DMS114 treated with DMSO at 0.1 percent for 48 hours (cell line): Measurements from ENCODE around the gene ELOVL1.
"Not testable (repeated sequence)": the region's sequence is repeated elsewhere in the genome, so short reads cannot be mapped to it uniquely, and the experiment has no call there.

Source experiments
- DNase-seq: peaks from one replicate; lab custom pipeline; 2025; ENCODE audit not compliant: unreplicated experiment; lab: John Stamatoyannopoulos, UW

Gene ELOVL1

DNA sequence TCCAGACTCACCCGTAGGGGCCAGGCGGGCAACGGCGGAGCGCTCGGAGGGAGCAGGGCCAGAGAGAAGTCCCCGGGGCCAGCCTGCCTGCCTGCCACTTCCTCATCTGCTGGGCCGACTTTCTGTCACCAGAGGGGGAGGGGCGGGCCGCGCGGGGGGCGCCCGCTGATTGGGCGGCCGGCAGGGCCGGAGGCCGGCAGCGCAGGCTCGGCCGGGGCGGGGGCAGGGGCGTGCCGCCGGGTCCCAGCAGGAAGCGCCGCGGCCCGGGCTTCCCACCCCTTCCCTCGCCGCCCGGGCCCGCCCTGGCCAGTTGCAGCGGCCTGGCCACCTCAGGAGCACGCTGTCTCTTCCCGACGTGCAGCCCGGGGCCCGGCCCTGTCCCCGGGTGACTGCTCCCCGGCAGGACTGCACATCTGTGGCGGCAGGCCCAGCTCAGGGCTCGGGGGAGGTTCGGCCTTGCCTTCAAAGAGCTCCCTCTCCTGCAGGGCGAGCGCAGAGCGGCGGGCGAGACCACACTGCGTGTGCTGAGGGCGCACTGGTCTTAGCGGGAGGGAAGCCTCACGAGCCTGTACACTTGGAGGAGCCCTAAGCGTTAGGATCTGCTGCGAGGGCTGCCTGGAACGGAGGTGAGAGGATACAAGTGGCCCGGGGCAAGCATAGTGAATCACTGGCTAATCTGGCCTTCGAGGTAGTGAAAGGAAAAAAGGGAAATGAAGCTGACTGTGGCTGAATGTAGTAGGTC lies at the start of gene ELOVL1:
ELOVL1 (minus strand) TSS at position 108 of the 742 bp plus-strand sequence. CDS start 2,402 bp downstream, outside the sequence.
- DNase-seq: peak; percentile 74

DNA sequence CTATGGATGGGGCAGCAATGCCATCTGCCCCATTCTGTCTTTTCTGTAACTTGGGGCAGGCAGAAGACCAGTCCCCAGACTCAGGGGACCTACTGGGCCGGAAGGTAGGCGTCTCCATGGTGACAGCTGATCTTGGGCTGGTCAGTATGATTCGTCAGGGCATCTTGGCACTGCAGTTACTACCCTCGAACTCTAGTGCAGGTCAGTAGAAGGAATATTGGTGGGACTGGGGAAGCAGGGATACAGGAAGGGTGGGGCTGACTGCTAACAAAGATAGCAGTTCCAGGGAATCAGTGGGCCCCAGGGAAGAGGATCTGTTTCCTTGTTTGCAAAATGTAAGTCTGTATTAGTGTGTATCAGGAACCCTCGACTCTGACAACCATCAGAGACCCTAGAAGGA lies 48.1 kb upstream of the ELOVL1 start:
- no peak for DNase-seq

DNA sequence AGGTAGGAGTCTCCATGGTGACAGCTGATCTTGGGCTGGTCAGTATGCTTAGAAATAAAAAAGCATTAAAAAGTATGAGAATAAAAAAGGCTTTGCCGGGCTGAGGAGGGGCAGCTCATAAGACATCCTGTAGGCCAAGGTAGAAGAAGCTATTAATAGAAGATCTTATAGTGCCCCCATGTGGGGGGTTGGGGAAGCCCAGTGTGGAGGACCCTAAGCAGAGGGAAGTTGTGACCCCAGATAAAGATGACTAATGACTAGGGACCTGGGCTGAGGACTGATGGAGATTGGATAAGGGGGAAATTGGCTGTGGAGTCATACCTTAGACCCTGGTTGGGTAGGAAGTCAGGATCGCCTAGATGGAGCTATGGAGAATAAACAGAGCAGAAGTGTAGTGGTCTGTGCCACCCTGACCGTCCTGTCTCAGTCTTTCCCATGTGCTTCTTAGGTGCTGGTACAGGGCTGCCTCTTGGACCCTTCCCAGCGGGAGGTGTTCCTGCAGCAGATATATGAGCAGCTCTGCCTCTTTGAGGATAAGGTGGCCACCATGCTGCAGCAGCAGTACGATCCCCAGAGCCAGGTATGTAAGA lies 46.9 kb upstream of the ELOVL1 start:
- DNase-seq: peak; percentile 57

DNA sequence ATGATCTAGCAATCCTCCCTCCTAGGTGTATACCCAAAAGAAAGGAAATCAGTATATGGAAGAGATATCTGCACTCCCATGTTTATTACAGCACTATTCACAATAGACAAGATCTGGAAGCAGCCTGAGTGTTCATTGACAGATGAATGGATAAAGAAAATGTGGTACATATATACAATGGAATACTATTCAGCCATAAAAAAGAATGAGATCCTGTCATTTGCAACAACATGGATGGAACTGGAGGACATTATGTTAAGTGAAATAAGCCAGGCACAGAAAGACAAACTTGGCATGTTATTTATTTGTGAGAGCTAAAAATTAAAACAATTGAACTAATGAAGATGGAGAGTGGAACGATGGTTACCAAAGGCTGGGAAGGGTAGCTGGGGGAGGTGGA lies 45.6 kb upstream of the ELOVL1 start:
- DNase-seq: not testable (repeated sequence)

DNA sequence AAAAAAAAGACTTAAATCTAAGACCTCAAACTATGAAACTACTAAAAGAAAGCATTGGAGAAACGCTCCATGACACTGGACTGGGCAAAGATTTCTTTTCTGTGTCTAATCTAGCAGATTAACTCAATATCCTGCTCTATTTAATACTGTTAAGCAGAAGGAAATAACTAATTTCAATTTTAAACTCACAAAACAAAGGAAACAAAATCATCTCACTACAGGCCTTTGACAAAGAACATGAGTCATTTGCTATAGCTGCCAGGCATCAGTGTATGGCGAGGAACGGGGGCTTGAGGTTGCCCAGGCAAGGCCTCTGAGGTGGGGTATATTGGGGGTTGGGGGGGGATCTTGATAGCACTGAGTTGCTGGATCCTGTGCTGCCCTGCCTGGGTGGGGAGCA lies 42.8 kb upstream of the ELOVL1 start:
- DNase-seq: no peak

DNA sequence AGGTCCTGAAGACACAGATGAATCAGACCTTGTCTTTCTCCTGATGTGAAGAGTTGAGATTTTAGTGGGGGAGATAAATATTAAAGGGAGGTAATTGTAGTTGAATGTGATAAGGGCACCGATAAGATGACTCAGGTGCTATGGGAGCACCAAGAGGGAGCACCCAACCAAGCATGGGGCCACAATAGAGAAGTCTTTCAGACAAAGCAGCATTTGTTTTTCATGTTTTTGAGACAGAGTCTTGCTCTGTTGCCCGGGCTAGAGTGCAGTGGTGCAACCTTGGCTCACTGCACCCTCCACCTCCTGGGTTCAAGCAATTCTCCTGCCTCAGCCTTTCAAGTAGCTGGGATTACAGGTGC lies 38.0 kb upstream of the ELOVL1 start:
- no peak for DNase-seq

DNA sequence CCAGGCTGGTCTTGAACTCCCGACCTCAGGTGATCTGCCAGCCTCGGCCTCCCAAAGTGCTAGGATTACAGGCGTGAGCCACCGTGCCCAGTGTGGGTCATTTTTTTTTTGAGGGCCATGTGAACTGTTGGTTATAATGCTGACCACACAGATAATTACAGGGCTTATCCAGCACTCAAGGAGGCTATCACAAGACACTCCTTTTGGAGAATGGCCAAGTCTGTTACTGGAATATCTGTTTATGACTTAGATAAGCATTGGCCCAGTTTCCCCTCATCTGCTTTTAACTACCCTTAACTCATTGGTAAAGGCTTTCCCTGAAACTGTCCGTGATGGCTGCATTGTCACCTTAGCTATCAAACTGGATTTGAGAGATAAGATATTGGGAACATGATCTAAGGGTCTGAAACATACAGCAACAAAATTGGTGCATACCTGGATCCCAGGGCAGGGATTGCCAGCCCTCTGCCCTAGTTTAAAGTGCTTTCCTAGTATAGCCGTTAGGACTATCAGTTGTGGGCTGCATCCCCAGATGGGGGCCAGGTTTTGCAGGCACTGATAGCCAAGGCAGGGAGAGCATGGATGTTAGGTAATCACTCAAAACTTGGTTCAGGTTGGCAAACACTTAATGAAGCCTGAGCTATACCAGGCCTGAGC lies 37.5 kb upstream of the ELOVL1 start:
- no peak for DNase-seq

DNA sequence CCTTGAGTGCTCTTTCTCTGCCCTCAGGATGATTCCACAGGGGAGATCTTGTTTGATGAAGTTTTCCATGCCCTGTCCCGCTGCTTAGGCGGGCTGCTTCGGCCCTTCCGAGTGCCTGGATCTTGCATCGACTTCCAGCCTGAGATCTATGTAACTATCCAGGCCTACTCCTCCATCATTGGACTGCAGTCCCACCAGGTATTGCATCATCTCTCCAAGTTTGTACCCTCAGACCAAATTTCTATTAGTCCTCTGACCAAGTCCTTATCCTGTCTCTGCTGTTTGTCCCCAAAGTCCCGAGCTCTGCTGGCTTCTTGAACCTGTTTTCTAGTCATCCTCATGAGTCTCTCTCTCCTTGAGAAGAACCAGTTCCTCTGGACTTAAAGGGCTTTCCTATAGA lies 36.5 kb upstream of the ELOVL1 start:
- DNase-seq: no peak

DNA sequence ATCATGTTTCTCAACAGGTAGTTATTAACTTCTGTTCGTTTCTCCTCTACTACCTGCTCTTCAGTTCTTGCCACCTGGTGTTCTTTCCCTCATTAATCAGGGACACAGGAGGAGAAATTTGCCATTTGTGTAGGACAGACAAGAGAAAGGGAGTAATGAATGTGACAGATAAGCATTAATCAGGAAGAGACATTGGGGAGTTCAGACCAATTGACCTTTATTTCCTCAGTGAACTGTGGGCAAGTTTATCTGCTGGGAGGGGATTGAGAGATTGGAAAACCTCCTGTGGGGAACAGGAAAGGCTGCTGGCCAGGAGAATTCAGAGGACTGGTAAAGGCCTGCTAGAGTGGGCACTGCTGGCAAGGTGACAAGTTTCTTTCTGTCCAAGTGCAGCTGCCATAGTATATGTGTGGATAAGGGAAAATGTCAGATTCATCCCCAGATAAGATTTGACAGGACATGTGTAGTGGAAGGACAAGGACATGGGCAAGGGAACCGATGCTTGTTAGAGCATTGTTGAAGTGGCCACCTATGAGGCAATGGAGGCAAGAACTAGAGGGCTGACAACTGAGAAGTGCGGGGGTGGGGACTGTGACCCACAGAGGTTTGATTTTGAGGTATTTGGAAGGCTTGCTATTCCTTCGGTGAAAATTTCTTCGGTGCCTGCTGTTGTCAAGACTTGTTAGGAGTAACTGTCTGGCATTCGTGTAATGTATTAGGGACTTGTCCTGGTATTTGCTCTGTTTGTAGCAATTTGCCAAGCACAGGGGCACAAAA lies 34.5 kb upstream of the ELOVL1 start:
- DNase-seq: no peak

DNA sequence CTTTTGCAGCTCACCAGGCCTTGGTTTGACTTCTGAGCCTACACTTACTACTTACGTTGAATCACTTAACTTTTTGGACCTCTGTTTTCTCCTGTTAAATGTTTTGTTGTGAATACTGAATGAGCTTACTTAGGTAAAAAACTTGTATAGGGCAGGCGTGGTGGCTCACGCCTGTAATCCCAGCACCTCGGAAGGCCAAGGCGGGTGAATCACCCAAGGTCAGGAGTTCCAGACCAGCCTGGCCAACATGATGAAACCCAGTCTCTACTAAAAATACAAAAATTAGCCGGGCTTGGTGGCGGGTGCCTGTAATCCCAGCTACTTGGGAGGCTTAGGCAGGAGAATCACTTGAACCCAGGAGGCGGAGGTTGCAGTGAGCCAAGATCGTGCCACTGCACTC lies 32.6 kb upstream of the ELOVL1 start:
- DNase-seq: not testable (repeated sequence)

DNA sequence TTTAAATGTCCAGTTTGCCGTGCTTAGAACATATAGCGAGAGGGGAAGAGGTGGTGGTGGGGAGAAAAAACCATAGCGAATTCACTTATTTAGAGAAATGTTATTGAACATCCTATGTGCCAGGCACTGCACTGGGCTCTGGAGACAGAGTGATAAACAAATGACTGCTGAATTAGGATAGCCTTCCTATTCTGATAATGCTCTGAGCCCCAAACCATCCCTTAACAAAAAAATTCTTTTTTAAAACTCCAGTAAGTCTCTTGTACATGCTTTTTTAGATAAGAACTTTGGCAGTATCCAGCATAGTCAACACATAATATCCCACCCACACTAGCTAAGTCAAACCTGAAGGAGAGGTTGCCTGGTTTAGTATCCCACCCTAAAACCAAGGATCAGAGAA lies 30.4 kb upstream of the ELOVL1 start:
- no peak for DNase-seq

DNA sequence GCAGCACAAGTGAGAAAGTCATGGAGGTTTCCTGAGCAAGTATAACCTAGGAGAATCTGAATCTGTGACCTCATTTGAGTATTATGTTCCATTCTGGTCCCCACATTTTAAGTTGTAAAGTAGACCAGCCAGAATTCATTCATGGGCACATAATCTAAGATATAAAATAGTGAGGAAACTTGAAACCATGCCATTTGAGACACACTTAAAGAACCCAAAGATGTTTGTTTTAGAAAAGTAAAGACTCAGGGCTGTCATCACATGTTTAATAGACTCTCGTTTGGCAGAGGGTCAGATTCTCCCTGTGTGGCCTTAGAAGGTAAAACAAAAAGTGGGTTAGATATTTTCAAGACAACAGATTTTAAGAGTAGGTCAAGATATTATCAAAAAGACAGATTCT lies 28.2 kb upstream of the ELOVL1 start:
- DNase-seq: no peak

DNA sequence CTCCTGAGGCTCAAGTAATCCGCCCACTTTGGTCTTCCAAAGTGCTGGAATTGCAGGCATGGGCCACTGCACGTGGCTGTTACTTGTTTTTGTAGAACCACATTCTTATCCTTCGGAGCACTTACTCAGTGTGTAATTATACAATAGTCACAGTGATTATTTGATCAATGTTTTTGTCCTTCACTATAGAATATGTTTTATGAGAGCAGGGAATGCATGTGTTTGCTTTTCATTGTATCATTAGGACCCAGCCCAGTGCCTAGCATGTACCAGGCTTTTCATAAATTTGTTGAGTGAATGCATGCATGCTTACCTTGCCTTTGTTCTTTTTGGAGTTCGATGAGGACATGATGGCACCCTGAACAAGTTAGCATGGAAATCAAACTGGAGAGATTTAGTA lies 27.7 kb upstream of the ELOVL1 start:
- DNase-seq: no peak

DNA sequence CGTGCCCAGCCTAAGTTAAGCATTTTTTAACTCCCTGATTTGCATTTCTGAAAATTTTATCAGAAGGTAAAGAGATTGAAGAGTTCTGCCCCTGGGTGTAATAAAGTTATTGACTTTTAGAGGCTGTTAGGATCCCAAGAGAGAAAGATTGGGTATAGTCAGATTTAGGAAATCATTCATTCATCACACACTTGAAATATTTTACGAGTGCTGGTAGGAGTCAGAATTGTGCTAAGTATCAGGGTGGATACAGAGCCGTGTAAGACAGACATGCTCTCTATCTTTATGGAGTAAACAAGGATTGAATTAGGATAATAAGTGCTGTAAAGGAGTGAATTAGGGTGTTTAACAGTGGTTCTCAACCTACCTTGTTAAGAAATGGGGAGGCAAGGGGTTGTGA lies 24.9 kb upstream of the ELOVL1 start:
- DNase-seq: no peak

DNA sequence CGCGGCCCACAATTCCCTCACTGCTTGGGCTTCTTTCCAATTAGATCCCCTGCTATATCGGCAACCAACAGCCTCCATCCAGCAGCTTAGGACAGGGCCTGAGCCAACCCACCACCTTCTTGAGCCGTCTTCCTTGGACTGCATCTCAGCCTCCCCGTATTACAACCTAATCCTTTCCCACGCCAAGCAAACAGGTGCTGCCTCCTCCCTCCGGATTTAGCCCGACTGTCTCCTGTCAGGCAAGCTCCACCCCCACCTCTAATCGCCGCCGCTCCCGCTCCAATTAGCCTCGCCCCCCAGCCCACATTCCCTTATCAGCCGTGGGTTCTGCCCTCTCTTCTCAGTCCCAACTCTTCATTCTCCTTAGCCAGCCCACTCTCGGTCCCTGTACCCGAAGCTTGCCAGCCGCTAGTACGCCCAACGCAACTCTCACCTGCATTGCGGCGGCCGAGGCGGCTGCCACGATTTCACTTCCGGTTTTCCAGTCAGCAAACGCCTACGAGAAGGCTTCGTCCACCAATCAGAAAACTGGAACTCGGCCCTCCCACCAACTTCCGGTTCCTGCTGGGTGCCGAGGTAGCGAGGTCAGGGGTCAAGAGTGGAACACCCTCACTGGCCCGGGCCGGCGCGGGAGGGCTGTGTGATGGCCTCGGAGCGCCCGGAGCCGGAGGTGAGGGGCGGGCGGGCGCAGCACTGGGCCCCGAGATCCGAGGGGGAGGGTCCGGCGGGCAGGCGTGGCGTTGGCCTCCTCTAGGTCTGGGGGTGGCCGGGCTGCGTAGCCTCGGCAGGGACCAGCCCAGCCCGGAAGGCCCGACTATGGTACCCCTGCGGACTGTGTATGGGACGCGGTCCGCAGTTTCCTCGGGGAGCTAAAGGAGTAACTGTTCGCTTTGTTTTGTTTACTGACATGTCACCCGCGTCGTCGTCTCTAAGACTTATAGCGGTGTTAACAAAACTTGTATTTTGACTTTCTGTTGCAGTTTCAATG lies 21.8 kb upstream of the ELOVL1 start, which contains the start of the genes MED8 and SZT2:
MED8 (minus strand) TSS at position 475 of the 988 bp plus-strand sequence; CDS start at position 439, 36 bp downstream.
SZT2 (plus strand) TSS at position 574 of the 988 bp plus-strand sequence; CDS start at position 644, 70 bp downstream.
- peak; percentile 91 for DNase-seq

DNA sequence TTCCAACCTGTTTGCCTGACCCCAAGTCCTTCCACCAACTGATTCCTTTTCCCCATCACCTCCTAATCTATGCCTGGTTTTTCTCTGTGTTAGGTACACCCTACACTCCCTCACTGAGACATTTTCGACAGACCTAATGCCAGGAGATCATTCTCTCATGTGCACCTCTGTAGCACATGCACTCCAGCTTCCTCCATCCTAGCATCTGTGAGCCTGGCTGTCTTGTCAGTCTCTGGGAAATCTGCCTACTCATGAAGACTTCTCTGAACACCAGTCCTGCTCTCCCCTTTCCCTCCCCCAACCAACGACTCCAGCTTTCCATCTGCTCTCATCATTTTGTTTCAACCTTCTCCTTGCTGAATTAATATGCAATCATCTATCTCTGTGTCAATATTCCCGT lies 20.8 kb upstream of the ELOVL1 start:
- no peak for DNase-seq

DNA sequence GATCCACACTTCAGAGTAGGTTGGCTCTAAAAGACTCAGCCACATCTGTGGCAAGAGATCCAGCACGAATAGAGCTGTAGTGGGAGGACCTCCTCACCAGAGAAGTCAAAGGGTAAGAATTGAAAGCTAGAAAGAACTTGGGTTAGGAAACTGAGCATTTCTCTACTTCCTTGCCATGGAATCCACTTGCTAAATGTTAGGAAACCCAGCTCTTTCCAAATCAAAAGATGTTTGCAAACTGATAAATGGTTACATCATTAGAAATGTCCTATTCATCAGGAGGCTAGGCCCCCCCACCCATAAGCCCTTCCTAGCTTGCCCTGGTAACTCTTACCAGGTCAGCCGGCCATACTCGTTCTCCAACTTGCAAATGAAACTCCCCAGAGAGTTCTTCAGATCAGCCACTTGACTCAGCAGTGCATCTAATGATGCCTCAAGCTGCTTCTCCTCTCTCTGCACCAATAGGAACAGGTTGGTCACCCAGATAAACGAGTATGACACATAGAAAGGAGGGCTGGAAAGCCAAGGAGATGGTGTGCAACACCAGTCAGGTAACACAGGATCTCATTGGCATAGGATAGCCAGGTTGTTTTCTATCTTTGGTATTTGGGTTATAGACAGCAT lies 20.3 kb upstream of the ELOVL1 start:
- no peak for DNase-seq

DNA sequence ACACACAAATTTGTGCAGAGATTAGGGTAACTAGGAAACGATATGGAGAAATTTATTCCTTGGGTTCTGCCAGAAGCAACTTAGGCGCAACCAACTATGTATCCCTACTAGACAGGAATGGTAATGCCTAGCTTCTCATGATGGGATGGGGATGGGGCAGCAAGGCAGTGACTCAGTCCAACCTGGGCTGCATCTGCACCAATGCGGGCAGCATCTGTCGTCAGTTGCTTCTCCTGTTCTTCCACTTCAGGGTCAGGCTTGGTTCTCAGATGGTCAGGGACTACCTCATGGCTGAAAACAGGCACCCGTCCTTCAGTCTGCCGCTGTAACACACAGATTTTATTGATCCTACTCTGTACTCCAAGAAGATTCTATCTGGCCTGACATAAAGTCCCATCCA lies 18.9 kb upstream of the ELOVL1 start:
- DNase-seq: no peak

DNA sequence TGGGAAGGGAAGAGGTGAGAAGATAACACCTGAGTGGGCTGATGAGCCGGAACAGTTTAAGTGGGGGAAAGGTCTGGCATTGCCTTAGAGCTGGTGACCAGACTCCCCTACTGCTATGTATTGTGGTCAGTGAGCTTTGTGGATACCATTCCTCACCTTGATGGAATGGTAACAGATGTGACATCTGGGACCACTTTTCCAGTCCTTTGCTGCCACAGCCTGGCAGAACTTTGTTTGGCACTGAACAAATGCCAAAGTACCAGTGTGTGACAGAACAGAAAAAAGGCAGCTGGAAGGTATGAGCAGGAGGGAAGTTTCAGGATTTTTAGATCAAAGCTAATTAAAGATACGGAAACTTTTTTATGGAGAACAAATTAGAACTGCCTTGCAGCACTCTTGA lies 15.6 kb upstream of the ELOVL1 start:
- DNase-seq: no peak
